ENCODE data around the gene KLHL40.

- TF ChIP-seq CTCF (IDR thresholded peaks at IDR 0.05) (no peak), EZH2 (IDR thresholded peaks at IDR 0.05; ENCODE audit: borderline replicate concordance, insufficient read depth, low read depth, low read length, poor library complexity, severe bottlenecking) (no peak)
These were observed 46.9 kb upstream of the KLHL40 start for GRCh38 chr3:42638339-42638842.

Measured in B cell (primary cell).